Spleen (tissue), 7 donors: ENCODE measurements around the gene SCART1.

Experiments used
- POLR2A ChIP-seq, 3 donors: fragments of 450-650 bp; IDR thresholded peaks; one replicate each; pipeline ENCODE4 v1.5.1; 2017; ENCODE audit warnings: antibody characterized with exemption in 3 of 3, mild to moderate bottlenecking in 1 of 3
- POLR2AphosphoS5 ChIP-seq, 3 donors: sonication (generic); formaldehyde crosslinking; IDR thresholded peaks; one replicate each; pipeline ENCODE4 v1.5.1; 2017; ENCODE audit warnings: antibody characterized with exemption in 3 of 3
- TF ChIP-seq, protein P1 (sequence below), 11 experiments: fragments of 200-600 bp in 7 of 11; fragments of 450-650 bp in 4 of 11; sonication (generic) in 4 of 11; IDR thresholded peaks in 8 of 11; conservative IDR thresholded peaks in 3 of 11; 1 replicate in 7 of 11; 2 replicates in 4 of 11; pipeline versions ENCODE4 v1.4.0 to v1.8.0; 2016 to 2021; ENCODE audit warnings: antibody characterized with exemption in 11 of 11, inconsistent platforms in 4 of 11, mild to moderate bottlenecking in 1 of 11
- donor health status: DM: no; HTN: no; CAD: no; lungs with moderate emphysema.
- donor health status: DM: no; HTN: no; CAD: no.
- donor health status: DM: no; HTN: no; CAD: no.

- TF ChIP-seq, protein P1, sequence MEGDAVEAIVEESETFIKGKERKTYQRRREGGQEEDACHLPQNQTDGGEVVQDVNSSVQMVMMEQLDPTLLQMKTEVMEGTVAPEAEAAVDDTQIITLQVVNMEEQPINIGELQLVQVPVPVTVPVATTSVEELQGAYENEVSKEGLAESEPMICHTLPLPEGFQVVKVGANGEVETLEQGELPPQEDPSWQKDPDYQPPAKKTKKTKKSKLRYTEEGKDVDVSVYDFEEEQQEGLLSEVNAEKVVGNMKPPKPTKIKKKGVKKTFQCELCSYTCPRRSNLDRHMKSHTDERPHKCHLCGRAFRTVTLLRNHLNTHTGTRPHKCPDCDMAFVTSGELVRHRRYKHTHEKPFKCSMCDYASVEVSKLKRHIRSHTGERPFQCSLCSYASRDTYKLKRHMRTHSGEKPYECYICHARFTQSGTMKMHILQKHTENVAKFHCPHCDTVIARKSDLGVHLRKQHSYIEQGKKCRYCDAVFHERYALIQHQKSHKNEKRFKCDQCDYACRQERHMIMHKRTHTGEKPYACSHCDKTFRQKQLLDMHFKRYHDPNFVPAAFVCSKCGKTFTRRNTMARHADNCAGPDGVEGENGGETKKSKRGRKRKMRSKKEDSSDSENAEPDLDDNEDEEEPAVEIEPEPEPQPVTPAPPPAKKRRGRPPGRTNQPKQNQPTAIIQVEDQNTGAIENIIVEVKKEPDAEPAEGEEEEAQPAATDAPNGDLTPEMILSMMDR (IDR thresholded peaks at IDR 0.05 in 8 of 11, conservative IDR thresholded peaks at IDR 0.05 in 3 of 11): no peak
- TF ChIP-seq POLR2A (IDR thresholded peaks at IDR 0.05) (no peak), POLR2AphosphoS5 (IDR thresholded peaks at IDR 0.05) (no peak)
Observed at GRCh38 chr10:133465191-133465949, 11.6 kb downstream of the SCART1 start.
